Measurements from ENCODE around the gene RYR2. TPM values are rescaled to one million over a fixed set of nuclear protein-coding genes. Genes with fewer than 3 reads are reported as not detected.

Gene RYR2
- total RNA-seq, 1 donor from 2014 or later: 7.8 TPM

DNA sequence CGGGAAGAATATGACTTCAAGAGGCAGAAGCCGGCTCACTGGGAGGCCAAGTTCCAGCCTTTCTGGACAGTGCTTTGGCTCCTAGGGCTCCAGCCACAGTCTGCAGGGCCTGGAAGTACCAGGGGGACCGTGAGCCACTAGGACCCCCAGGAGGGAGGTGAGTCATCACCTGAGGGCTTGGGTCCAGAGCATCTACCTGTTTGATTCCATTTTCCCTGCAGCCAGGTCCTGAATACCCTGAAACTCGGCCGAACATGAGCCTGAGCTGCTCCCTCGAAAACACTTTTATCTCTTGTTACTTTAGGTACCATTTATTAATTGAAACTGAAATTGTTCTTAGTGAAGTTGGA, 164.1 kb downstream of the RYR2 start:
- ATAC-seq (no peak), DNase-seq (no peak)
- Histone ChIP-seq H3K4me1 (no peaks in the 10 kb centered on the region), H3K27ac (no peak overlapping the region), H3K27me3 (no peaks in the 10 kb centered on the region), H3K4me3 (no peak overlapping the region), H3K36me3 (no peaks in the 10 kb centered on the region), H3K9me3 (no peaks in the 10 kb centered on the region)
- TF ChIP-seq, protein P1, sequence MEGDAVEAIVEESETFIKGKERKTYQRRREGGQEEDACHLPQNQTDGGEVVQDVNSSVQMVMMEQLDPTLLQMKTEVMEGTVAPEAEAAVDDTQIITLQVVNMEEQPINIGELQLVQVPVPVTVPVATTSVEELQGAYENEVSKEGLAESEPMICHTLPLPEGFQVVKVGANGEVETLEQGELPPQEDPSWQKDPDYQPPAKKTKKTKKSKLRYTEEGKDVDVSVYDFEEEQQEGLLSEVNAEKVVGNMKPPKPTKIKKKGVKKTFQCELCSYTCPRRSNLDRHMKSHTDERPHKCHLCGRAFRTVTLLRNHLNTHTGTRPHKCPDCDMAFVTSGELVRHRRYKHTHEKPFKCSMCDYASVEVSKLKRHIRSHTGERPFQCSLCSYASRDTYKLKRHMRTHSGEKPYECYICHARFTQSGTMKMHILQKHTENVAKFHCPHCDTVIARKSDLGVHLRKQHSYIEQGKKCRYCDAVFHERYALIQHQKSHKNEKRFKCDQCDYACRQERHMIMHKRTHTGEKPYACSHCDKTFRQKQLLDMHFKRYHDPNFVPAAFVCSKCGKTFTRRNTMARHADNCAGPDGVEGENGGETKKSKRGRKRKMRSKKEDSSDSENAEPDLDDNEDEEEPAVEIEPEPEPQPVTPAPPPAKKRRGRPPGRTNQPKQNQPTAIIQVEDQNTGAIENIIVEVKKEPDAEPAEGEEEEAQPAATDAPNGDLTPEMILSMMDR (IDR thresholded peaks at IDR 0.05): no peak
- intact Hi-C loops (cut with DNase I): no loop called here

DNA sequence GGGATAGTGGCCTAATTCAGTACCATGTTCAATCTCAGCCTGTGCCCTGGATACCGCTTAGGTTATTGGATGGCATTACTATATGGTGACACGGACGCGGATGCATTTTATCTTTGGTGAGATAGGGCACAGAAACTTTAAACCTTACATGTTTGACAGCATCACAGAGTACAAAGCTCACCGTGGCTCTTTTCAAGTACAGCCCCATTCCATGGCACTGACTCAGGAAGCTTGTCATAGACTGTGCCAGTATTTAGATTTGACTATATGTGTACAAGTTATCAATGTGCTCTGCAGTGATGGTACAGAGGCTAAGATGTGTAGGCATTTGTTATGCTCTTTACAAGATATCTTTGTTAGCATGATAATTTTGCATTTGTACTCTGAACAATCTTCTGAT, 169.0 kb downstream of the RYR2 start:
- no peak overlapping the region for H3K27ac ChIP-seq
- no peaks in the 10 kb centered on the region for H3K27me3 ChIP-seq
- intact Hi-C loops (cut with DNase I): no loop called here
- TF ChIP-seq, protein P1 (IDR thresholded peaks at IDR 0.05): no peak
- no peaks in the 10 kb centered on the region for H3K4me1 ChIP-seq
- no peak for ATAC-seq
- DNase-seq: no peak
- no peak overlapping the region for H3K4me3 ChIP-seq
- H3K9me3 ChIP-seq: no peaks in the 10 kb centered on the region
- H3K36me3 ChIP-seq: no peaks in the 10 kb centered on the region

DNA sequence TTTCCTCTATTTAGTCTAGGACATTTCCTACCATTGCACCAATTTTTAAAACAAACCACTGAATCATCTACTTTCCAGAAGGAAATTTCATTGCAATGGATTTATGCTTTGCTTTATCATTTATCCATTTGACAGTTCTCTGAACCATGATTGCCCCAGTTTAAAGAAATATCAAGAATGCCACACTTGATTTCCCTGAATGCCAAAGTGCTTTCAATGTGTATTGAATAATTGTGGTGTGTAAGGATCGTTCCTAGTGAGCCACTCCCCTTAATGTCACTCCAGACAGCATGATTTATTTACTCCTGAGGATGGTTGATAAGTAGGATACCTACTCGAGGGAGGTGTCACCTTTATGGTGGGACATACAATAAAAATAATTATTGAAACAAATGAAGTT, 169.6 kb downstream of the RYR2 start:
- TF ChIP-seq, protein P1 (IDR thresholded peaks at IDR 0.05): no peak
- intact Hi-C loops (cut with DNase I): no loop called here
- Histone ChIP-seq H3K27me3 (no peaks in the 10 kb centered on the region), H3K27ac (no peak overlapping the region), H3K9me3 (no peaks in the 10 kb centered on the region), H3K4me3 (no peak overlapping the region), H3K4me1 (no peaks in the 10 kb centered on the region), H3K36me3 (no peaks in the 10 kb centered on the region)
- ATAC-seq (no peak), DNase-seq (no peak)

DNA sequence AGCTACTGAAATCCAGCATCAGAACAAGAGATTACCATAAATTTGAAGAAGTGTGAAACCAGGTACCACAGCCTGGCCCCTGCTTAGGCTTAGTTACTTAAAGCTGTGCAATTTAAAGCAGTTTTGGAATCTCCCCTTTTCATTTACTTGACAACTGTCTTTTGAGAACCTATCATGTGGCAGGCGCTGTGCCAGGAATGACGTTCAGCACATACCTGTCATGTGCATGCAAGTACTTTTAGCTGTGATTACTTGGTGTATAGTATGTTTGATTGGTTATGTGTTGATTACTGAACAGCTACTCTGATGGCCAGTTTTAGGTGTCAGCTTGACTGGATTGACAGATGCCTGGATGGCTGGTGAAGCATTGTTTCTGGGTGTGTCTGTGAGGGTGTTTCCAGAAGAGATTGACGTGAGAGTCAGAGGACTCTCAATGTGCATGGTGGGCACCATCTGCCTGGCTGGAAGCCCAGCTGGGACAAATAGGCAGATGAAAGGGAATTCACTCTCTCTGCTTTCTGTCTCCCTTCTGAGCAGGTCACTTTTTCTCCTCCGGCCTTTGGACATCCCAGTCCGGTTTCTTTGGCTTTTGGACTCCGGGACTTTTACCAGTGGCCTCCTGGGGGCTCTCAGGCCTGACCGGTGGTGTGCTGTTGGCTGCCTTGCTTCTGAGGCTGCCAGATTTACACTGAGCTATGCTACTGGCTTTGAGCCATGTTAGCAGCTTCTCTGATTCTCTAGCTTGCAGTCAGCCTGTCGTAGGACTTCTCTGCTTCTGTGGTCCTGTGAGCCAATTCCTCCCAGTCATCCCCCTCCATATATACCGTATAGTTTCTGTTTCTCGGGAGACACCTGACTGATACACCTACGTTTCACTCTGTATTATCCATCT, 178.0 kb downstream of the RYR2 start:
- no peak overlapping the region for H3K27ac ChIP-seq
- intact Hi-C loops (cut with DNase I): no loop called here
- H3K36me3 ChIP-seq: no peaks in the 10 kb centered on the region
- TF ChIP-seq, protein P1 (IDR thresholded peaks at IDR 0.05): peak; percentile 13
- no peaks in the 10 kb centered on the region for H3K9me3 ChIP-seq
- H3K27me3 ChIP-seq: no peaks in the 10 kb centered on the region
- H3K4me3 ChIP-seq: no peak overlapping the region
- ATAC-seq: no peak
- DNase-seq: no peak
- H3K4me1 ChIP-seq: peaks cover 3% of the 10 kb centered on the region

DNA sequence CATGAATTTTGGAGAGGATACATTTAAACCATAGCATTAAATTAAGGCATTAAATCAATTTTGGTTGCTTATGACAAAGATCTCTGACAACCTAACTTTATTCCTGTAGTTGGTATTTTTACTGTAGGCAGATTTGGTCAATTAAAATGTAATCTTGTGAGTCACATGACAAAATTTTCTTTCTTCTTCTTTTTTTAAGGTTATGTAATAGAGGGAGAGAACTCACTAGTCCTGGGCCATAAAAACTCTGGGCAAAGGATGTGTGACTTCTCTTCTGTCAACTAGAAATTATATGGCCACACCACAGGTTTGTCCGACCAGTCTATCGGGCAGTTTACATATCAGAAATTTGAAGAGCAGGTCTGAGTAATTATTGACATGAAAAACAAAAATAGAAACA, 181.4 kb downstream of the RYR2 start:
- no peak overlapping the region for H3K27ac ChIP-seq
- DNase-seq (no peak), ATAC-seq (no peak)
- intact Hi-C loops (cut with DNase I): no loop called here
- no peaks in the 10 kb centered on the region for H3K36me3 ChIP-seq
- no peak overlapping the region for H3K4me3 ChIP-seq
- no peaks in the 10 kb centered on the region for H3K9me3 ChIP-seq
- H3K4me1 ChIP-seq: peaks cover 3% of the 10 kb centered on the region
- TF ChIP-seq, protein P1 (IDR thresholded peaks at IDR 0.05): no peak
- no peaks in the 10 kb centered on the region for H3K27me3 ChIP-seq
